SK-N-SH treated with all-trans-retinoic acid at 6 μM for 48 hours (cell line): Measurements from ENCODE around the gene KRT14.

ENCODE experiments used
- ATAC-seq: fragments of 200-7000 bp; cut with Tn5 transposase; 3 replicates; pipeline ENCODE4 v1.9.1; 2020; ENCODE audit warnings: mild to moderate bottlenecking, moderate library complexity
- ARNTL ChIP-seq: fragments of 450-650 bp; formaldehyde crosslinking; IDR thresholded peaks from 2 replicates; pipeline ENCODE4 v1.5.0; 2020; ENCODE audit warnings: low read depth, mild to moderate bottlenecking, moderate library complexity, borderline replicate concordance
- BACH2 ChIP-seq: fragments of 250-450 bp; sonication (Bioruptor Pico); IDR thresholded peaks from 2 replicates; pipeline ENCODE4 v1.9.0; 2021; ENCODE audit warnings: mild to moderate bottlenecking, borderline replicate concordance
- CREB5 ChIP-seq: fragments of 250-450 bp; sonication (Bioruptor Pico); IDR thresholded peaks from 2 replicates; pipeline ENCODE4 v1.5.1; 2020; ENCODE audit warnings: low read depth, mild to moderate bottlenecking, moderate library complexity
- CSDC2 ChIP-seq: fragments of 250-450 bp; sonication (Bioruptor Pico); IDR thresholded peaks from 2 replicates; pipeline ENCODE4 v1.5.0; 2020; ENCODE audit warnings: mild to moderate bottlenecking, moderate library complexity
- CSRNP3 ChIP-seq: fragments of 250-450 bp; sonication (Bioruptor Pico); IDR thresholded peaks from 2 replicates; pipeline ENCODE4 v1.5.1; 2021; ENCODE audit warnings: mild to moderate bottlenecking, moderate library complexity
- ESRRG ChIP-seq: fragments of 250-450 bp; sonication (Bioruptor Pico); IDR thresholded peaks from 2 replicates; pipeline ENCODE4 v1.6.1; 2021; ENCODE audit warnings: mild to moderate bottlenecking
- GLIS3 ChIP-seq: fragments of 250-450 bp; sonication (Bioruptor Pico); IDR thresholded peaks from 2 replicates; pipeline ENCODE4 v1.5.0; 2020; ENCODE audit warnings: mild to moderate bottlenecking, moderate library complexity
- ISL1 ChIP-seq: fragments of 250-450 bp; sonication (Bioruptor Pico); IDR thresholded peaks from 2 replicates; pipeline ENCODE4 v2.1.2; 2022; ENCODE audit warnings: mild to moderate bottlenecking, moderate library complexity
- OSR1 ChIP-seq: fragments of 250-450 bp; sonication (Bioruptor Pico); IDR thresholded peaks from 2 replicates; pipeline ENCODE4 v1.8.0; 2022; ENCODE audit warnings: moderate library complexity, mild to moderate bottlenecking, inconsistent platforms
- PATZ1 ChIP-seq: fragments of 250-450 bp; sonication (Bioruptor Pico); IDR thresholded peaks from 2 replicates; pipeline ENCODE4 v1.8.0; 2020; ENCODE audit warnings: mild to moderate bottlenecking, moderate library complexity, borderline replicate concordance
- POU6F1 ChIP-seq: fragments of 250-450 bp; sonication (Bioruptor Pico); IDR thresholded peaks from 2 replicates; pipeline ENCODE4 v1.8.0; 2021; ENCODE audit warnings: low read depth, mild to moderate bottlenecking, moderate library complexity, borderline replicate concordance
- PPARA ChIP-seq: fragments of 250-450 bp; sonication (Bioruptor Pico); IDR thresholded peaks from 2 replicates; pipeline ENCODE4 v1.5.0; 2020; ENCODE audit warnings: mild to moderate bottlenecking, borderline replicate concordance
- RARB ChIP-seq: fragments of 250-450 bp; sonication (Bioruptor Pico); IDR thresholded peaks from 2 replicates; pipeline ENCODE4 v1.8.0; 2021; ENCODE audit warnings: mild to moderate bottlenecking, moderate library complexity
- SNAI2 ChIP-seq: fragments of 250-450 bp; sonication (Bioruptor Pico); IDR thresholded peaks from 2 replicates; pipeline ENCODE4 v1.5.0; 2020; ENCODE audit warnings: mild to moderate bottlenecking, moderate library complexity
- TCF4 ChIP-seq: fragments of 250-450 bp; sonication (Bioruptor Pico); IDR thresholded peaks from 2 replicates; pipeline ENCODE4 v1.8.0; 2021; ENCODE audit warnings: mild to moderate bottlenecking, moderate library complexity, borderline replicate concordance
- TOX ChIP-seq: fragments of 250-450 bp; sonication (Bioruptor Pico); IDR thresholded peaks from 2 replicates; pipeline ENCODE4 v1.8.0; 2021; ENCODE audit warnings: mild to moderate bottlenecking, moderate library complexity, borderline replicate concordance
- TSHZ2 ChIP-seq: fragments of 250-450 bp; sonication (Bioruptor Pico); IDR thresholded peaks from 2 replicates; pipeline ENCODE4 v1.5.0; 2020; ENCODE audit warnings: mild to moderate bottlenecking, moderate library complexity
- ZC3H10 ChIP-seq: fragments of 250-450 bp; sonication (Bioruptor Pico); IDR thresholded peaks from 2 replicates; pipeline ENCODE4 v1.5.1; 2021; ENCODE audit warnings: mild to moderate bottlenecking, moderate library complexity
- ZFP3 ChIP-seq: fragments of 250-450 bp; sonication (Bioruptor Pico); IDR thresholded peaks from 2 replicates; pipeline ENCODE4 v1.5.0; 2020; ENCODE audit warnings: mild to moderate bottlenecking, moderate library complexity
- ZFP30 ChIP-seq: fragments of 450-650 bp; formaldehyde crosslinking; IDR thresholded peaks from 2 replicates; pipeline ENCODE4 v1.5.0; 2022; ENCODE audit warnings: mild to moderate bottlenecking, moderate library complexity
- ZNF565 ChIP-seq: fragments of 450-650 bp; formaldehyde crosslinking; conservative IDR thresholded peaks from 2 replicates; pipeline ENCODE4 v1.5.0; 2020; ENCODE audit warnings: low read depth, mild to moderate bottlenecking, moderate library complexity
- ZNF70 ChIP-seq: fragments of 450-650 bp; formaldehyde crosslinking; IDR thresholded peaks from 2 replicates; pipeline ENCODE4 v1.5.0; 2020; ENCODE audit warnings: mild to moderate bottlenecking, moderate library complexity
- ZNF8 ChIP-seq: fragments of 450-650 bp; formaldehyde crosslinking; IDR thresholded peaks from 2 replicates; pipeline ENCODE4 v1.5.0; 2020; ENCODE audit warnings: mild to moderate bottlenecking, moderate library complexity

Gene KRT14

GRCh38 chr17:41556931-41557330 is 29.8 kb downstream of the KRT14 start:
- TF ChIP-seq ARNTL (CRISPR knock-in tag) (no peak), BACH2 (CRISPR knock-in tag) (no peak), ESRRG (CRISPR knock-in tag) (no peak), SNAI2 (CRISPR knock-in tag) (no peak), ZNF565 (no peak), ZC3H10 (CRISPR knock-in tag) (no peak), TSHZ2 (no peak), RARB (CRISPR knock-in tag) (no peak), TCF4 (CRISPR knock-in tag) (no peak), ISL1 (no peak), CSDC2 (CRISPR knock-in tag) (no peak), CREB5 (CRISPR knock-in tag) (no peak), PPARA (CRISPR knock-in tag) (no peak), OSR1 (CRISPR knock-in tag) (no peak), ZNF70 (no peak), PATZ1 (no peak), GLIS3 (CRISPR knock-in tag) (no peak), ZNF8 (no peak), CSRNP3 (CRISPR knock-in tag) (no peak), ZFP30 (CRISPR knock-in tag) (no peak)
- no peak for ATAC-seq

GRCh38 chr17:41556306-41556705 is 30.4 kb downstream of the KRT14 start:
- no peak; the same call in 2 of the 3 replicates for ATAC-seq
- TF ChIP-seq ZNF565 (no peak), CREB5 (CRISPR knock-in tag) (no peak), TOX (no peak), ZFP3 (CRISPR knock-in tag) (no peak), ESRRG (CRISPR knock-in tag) (no peak), SNAI2 (CRISPR knock-in tag) (no peak), TCF4 (CRISPR knock-in tag) (no peak), BACH2 (CRISPR knock-in tag) (no peak), ARNTL (CRISPR knock-in tag) (no peak), ZNF70 (no peak), PPARA (CRISPR knock-in tag) (no peak), CSDC2 (CRISPR knock-in tag) (no peak), GLIS3 (CRISPR knock-in tag) (no peak), POU6F1 (CRISPR knock-in tag) (no peak), ISL1 (no peak), ZC3H10 (CRISPR knock-in tag) (no peak), ZFP30 (CRISPR knock-in tag) (no peak), PATZ1 (no peak), RARB (CRISPR knock-in tag) (no peak)
- TF ChIP-seq, all 23 proteins: peak for 0
